ENCODE measurements around the gene DAZAP1.

Gene DAZAP1

DNA sequence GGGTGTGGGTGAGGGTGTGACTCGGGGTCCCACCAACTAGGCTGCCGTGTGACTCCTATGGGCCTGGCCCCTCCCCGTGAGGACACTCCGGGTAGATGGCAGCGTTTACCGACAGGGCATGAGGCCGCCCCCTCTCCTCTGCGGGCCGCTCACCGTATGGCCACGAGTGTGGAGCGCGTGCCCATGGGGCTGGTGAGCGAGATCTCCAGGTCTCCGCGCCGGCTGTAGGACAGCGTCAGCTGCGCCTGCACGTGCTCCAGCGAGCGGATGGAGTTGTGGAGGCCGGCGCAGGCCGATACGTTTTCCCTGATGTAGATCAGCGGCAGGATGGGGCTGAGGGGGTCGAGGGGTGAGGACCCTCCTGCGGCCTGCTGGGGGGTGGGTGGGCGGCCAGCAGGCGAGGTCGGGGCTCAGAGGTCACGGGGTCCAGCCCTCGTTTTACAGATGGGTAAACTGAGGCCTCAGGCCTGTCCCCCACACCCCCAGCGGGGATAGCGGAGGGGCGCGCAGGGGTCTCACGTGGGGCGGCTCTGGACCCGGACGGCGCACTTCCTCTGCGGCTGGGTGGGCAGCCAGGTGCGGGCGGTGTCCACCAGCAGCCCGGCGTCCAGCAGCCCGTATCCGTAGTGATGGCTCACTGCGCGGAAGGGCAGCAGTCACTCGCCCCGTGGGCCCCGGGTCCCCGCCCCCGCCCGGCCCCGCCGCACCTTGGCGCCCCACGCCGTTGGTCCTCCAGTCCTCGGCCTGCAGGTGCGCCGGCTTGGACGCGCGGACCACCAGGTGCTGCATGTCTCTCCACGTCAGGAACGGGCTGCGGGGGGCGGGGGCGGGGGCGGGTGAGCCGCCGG is 76.0 kb downstream of the DAZAP1 start:
- Histone ChIP-seq H3K27ac (replicated peaks; ENCODE audit: low read length) (no peak overlapping the region), H2BK120ac (ENCODE audit: low read depth, low read length) (no peak overlapping the region), H2AFZ (ENCODE audit: low read length) (no peak overlapping the region), H2BK5ac (ENCODE audit: low read length) (no peak overlapping the region), H3K18ac (ENCODE audit: low read length) (peak overlapping the region; percentile 64), H3K14ac (ENCODE audit: low read length) (no peak overlapping the region), H2AK5ac (ENCODE audit: low read depth, low read length) (peak overlapping the region; percentile 81), H3K9me3 (replicated peaks in 1 of 2; ENCODE audit: control insufficient read depth in 2 of 2, insufficient read depth in 1 of 2, low read depth in 1 of 2, low read length in 2 of 2) (no peaks in the 10 kb centered on the region), H3K4me1 (ENCODE audit: control insufficient read depth in 2 of 2, insufficient read depth in 1 of 2, low read depth in 1 of 2, low read length in 2 of 2) (peaks cover 0 to 3% of the 10 kb centered on the region in 2 donors), H3K23ac (ENCODE audit: low read depth, low read length, poor library complexity) (peak overlapping the region; percentile 65), H2BK15ac (ENCODE audit: low read length) (no peak overlapping the region), H4K91ac (ENCODE audit: low read depth, low read length, poor library complexity) (no peak overlapping the region), H3K9ac (ENCODE audit: low read depth, low read length, poor library complexity) (no peak overlapping the region), H3K4me3 (ENCODE audit: low read length in 2 of 2) (peak overlapping the region in 1 of 2 donors; percentile 54), H2BK12ac (ENCODE audit: low read length) (peak overlapping the region; percentile 41), H4K8ac (ENCODE audit: low read depth, low read length) (no peak overlapping the region), H3K4ac (ENCODE audit: low read length) (no peak overlapping the region), H3K36me3 (replicated peaks in 1 of 2; ENCODE audit: control insufficient read depth in 2 of 2, insufficient read depth in 2 of 2, low read length in 2 of 2) (no peaks in the 10 kb centered on the region), H3K27me3 (ENCODE audit: control insufficient read depth in 3 of 3, insufficient read depth in 3 of 3, low read depth in 1 of 3, low read length in 3 of 3) (no peaks in the 10 kb centered on the region), H3K79me1 (ENCODE audit: low read depth, low read length) (peaks cover 12% of the 10 kb centered on the region), H3K4me2 (ENCODE audit: insufficient read depth, low read length, poor library complexity, severe bottlenecking) (no peak overlapping the region)
- DNase-seq (ENCODE audit: low spot score): no peak
- WGBS, 2 donors (ENCODE audit: extremely low coverage in 2 of 2, insufficient read length in 2 of 2, insufficient replicate concordance in 1 of 2): no CpG with 5 or more reads among the region's 77 CpGs

- no peak overlapping the region for H3K9ac ChIP-seq (ENCODE audit: low read depth, low read length, poor library complexity)
- H4K8ac ChIP-seq (ENCODE audit: low read depth, low read length): no peak overlapping the region
- H3K79me1 ChIP-seq (ENCODE audit: low read depth, low read length): peaks cover 10% of the 10 kb centered on the region
- no peak overlapping the region for H3K4me2 ChIP-seq (ENCODE audit: insufficient read depth, low read length, poor library complexity, severe bottlenecking)
- no peaks in the 10 kb centered on the region for H3K4me1 ChIP-seq (ENCODE audit: control insufficient read depth in 2 of 2, insufficient read depth in 1 of 2, low read depth in 1 of 2, low read length in 2 of 2)
- H3K18ac ChIP-seq (ENCODE audit: low read length): no peak overlapping the region
- H3K27me3 ChIP-seq (ENCODE audit: control insufficient read depth in 3 of 3, insufficient read depth in 3 of 3, low read depth in 1 of 3, low read length in 3 of 3): no peaks in the 10 kb centered on the region
- no peak overlapping the region for H4K91ac ChIP-seq (ENCODE audit: low read depth, low read length, poor library complexity)
- H3K36me3 ChIP-seq (replicated peaks in 1 of 2; ENCODE audit: control insufficient read depth in 2 of 2, insufficient read depth in 2 of 2, low read length in 2 of 2): no peaks in the 10 kb centered on the region
- no peak overlapping the region for H2AK5ac ChIP-seq (ENCODE audit: low read depth, low read length)
- no peak overlapping the region for H3K4ac ChIP-seq (ENCODE audit: low read length)
- H2BK5ac ChIP-seq (ENCODE audit: low read length): no peak overlapping the region
- no peak overlapping the region for H3K23ac ChIP-seq (ENCODE audit: low read depth, low read length, poor library complexity)
- H2BK12ac ChIP-seq (ENCODE audit: low read length): no peak overlapping the region
- H3K9me3 ChIP-seq (replicated peaks in 1 of 2; ENCODE audit: control insufficient read depth in 2 of 2, insufficient read depth in 1 of 2, low read depth in 1 of 2, low read length in 2 of 2): no peaks in the 10 kb centered on the region
- DNase-seq (ENCODE audit: low spot score): no peak
- no peak overlapping the region for H2BK15ac ChIP-seq (ENCODE audit: low read length)
- H2BK120ac ChIP-seq (ENCODE audit: low read depth, low read length): no peak overlapping the region
- H3K14ac ChIP-seq (ENCODE audit: low read length): no peak overlapping the region
- WGBS, 2 donors (ENCODE audit: extremely low coverage in 2 of 2, insufficient read length in 2 of 2, insufficient replicate concordance in 1 of 2): no CpG with 5 or more reads among the region's 23 CpGs
- no peak overlapping the region for H3K4me3 ChIP-seq (ENCODE audit: low read length in 2 of 2)
- H3K27ac ChIP-seq (replicated peaks; ENCODE audit: low read length): no peak overlapping the region
- H2AFZ ChIP-seq (ENCODE audit: low read length): no peak overlapping the region
Measured at GRCh38 chr19:1483979-1484428, 76.6 kb downstream of the DAZAP1 start.
